Stomach (tissue), 9 donors: ENCODE measurements around the gene U2AF1L4. TPM values are rescaled to one million over a fixed set of nuclear protein-coding genes. Genes with fewer than 3 reads are reported as not detected.

Experiments used
- DNase-seq, 2 donors: peaks; one replicate each; pipeline versions ENCODE4 v3.0.0 to v3.0.0-alpha.2; 2013 to 2019
- H3K27ac ChIP-seq, 5 donors: fragments of 200-600 bp in 4 of 5; sonication (generic) in 4 of 5; one replicate each; pipeline ENCODE4 v1.5.1; 2013 to 2019; ENCODE audit warnings: mild to moderate bottlenecking in 1 of 5, moderate library complexity in 1 of 5
- H3K27me3 ChIP-seq, 3 donors: fragments of 200-600 bp; sonication (generic); one replicate each; pipeline ENCODE4 v1.5.1; 2017 to 2019; ENCODE audit warnings: mixed run types in 1 of 3
- H3K36me3 ChIP-seq, 4 donors: fragments of 200-600 bp; sonication (generic); 1 replicate in 3 of 4; 2 replicates in 1 of 4; pipeline ENCODE4 v1.5.1; 2016 to 2019
- H3K4me1 ChIP-seq, 4 donors: fragments of 200-600 bp; sonication (generic); one replicate each; pipeline ENCODE4 v1.5.1; 2016 to 2019
- H3K4me3 ChIP-seq, 4 donors: fragments of 200-600 bp; sonication (generic) in 3 of 4; one replicate each; pipeline ENCODE4 v1.5.1; 2016 to 2019; ENCODE audit warnings: mild to moderate bottlenecking in 1 of 4
- H3K9me3 ChIP-seq, 4 donors: fragments of 200-600 bp; sonication (generic); one replicate each; pipeline ENCODE4 v1.5.1; 2016 to 2019
- CTCF ChIP-seq, 7 experiments: fragments of 450-650 bp in 4 of 7; fragments of 200-600 bp in 3 of 7; sonication (generic) in 3 of 7; IDR thresholded peaks; one replicate each; pipeline ENCODE4 v1.5.1; 2016 to 2019; ENCODE audit warnings: antibody characterized with exemption in 7 of 7, control low read depth in 2 of 7, mild to moderate bottlenecking in 1 of 7
- EP300 ChIP-seq: sonication (generic); formaldehyde crosslinking; IDR thresholded peaks from one replicate; pipeline ENCODE4 v1.6.1; 2017; ENCODE audit warnings: antibody characterized with exemption
- POLR2A ChIP-seq, 4 donors: fragments of 450-650 bp; IDR thresholded peaks; one replicate each; pipeline ENCODE4 v1.6.1; 2016; ENCODE audit warnings: antibody characterized with exemption in 4 of 4, control low read depth in 2 of 4, mild to moderate bottlenecking in 1 of 4, moderate library complexity in 1 of 4
- POLR2AphosphoS5 ChIP-seq, 3 donors: sonication (generic); formaldehyde crosslinking; IDR thresholded peaks; one replicate each; pipeline ENCODE4 v1.6.1; 2016; ENCODE audit warnings: antibody characterized with exemption in 3 of 3
- WGBS, 5 donors: extraction: QIAGEN DNeasy Blood & Tissue Kit in 3 of 5; methylation state at CpG; one replicate each; pipeline versions ENCODE4 v1.1.5 to v1.1.7; 2013 to 2018; 5-methylcytosine and 5-hydroxymethylcytosine counted together
- intact Hi-C: fragments of 100-400 bp; cut with DNase I; formaldehyde crosslinking; loops from one replicate; pipeline ENCODE4 v1.15.1; 2023; ENCODE audit warnings: low total_unique reads
- polyA plus RNA-seq, 3 donors: library from polyadenylated mRNA; stranded (reverse); fragments of 200-250 nt; gene quantifications; one replicate each; pipeline ENCODE4 v1.2.3, GENCODE V29; 2013
- total RNA-seq, 5 donors: library from RNA; depleted of rRNA; stranded (reverse); fragments of >200 nt; gene quantifications; one replicate each; pipeline versions ENCODE4 v1.1.0 to v1.2.3, GENCODE V29; 2014 to 2016
- donor health status: healthy with polysubstance abuse.
- donor health status: Bipolar disorder and iron deficiency.
- donor health status: healthy.

U2AF1L4 gene
- total and polyA plus RNA-seq, 8 donors: 11.4 to 98.0 (median 48.9) TPM

- intact Hi-C loops: no loop called here
- Histone ChIP-seq H3K9me3 (no peaks in the 10 kb centered on the region), H3K4me1 (no peaks in the 10 kb centered on the region), H3K36me3 (peaks cover 86 to 100% (median 100%) of the 10 kb centered on the region in 4 donors), H3K27ac (no peak overlapping the region), H3K4me3 (no peak overlapping the region), H3K27me3 (no peaks in the 10 kb centered on the region)
- TF ChIP-seq POLR2AphosphoS5 (IDR thresholded peaks at IDR 0.05) (no peak), EP300 (no peak), POLR2A (IDR thresholded peaks at IDR 0.05) (no peak)
- 88 to 96% (median 94%) methylated on average over 8 to 11 of the region's 11 CpGs for WGBS, 5 donors
- no peak for DNase-seq
These were observed 15.5 kb downstream of the U2AF1L4 start for GRCh38 chr19:35729763-35730162.

- Histone ChIP-seq H3K36me3 (peaks cover 90 to 100% (median 100%) of the 10 kb centered on the region in 4 donors), H3K9me3 (no peaks in the 10 kb centered on the region), H3K27me3 (no peaks in the 10 kb centered on the region), H3K4me1 (no peaks in the 10 kb centered on the region), H3K4me3 (no peak overlapping the region), H3K27ac (no peak overlapping the region)
- DNase-seq: no peak
- TF ChIP-seq POLR2AphosphoS5 (IDR thresholded peaks at IDR 0.05) (no peak), CTCF (IDR thresholded peaks at IDR 0.05) (no peak), POLR2A (IDR thresholded peaks at IDR 0.05) (no peak), EP300 (no peak)
- 85 to 91% (median 90%) methylated on average over 18 of the region's 18 CpGs for WGBS, 5 donors
- intact Hi-C loops: no loop called here
These were observed 16.2 kb downstream of the U2AF1L4 start for GRCh38 chr19:35729021-35729420.

GRCh38 chr19:35727956-35728706, 17.1 kb downstream of the U2AF1L4 start:
- DNase-seq: no peak
- H3K36me3 ChIP-seq: peaks cover 98 to 100% (median 100%) of the 10 kb centered on the region in 4 donors
- TF ChIP-seq EP300: no peak
- H3K9me3 ChIP-seq: no peaks in the 10 kb centered on the region
- H3K4me3 ChIP-seq: no peak overlapping the region
- intact Hi-C loops: no loop called here
- no peaks in the 10 kb centered on the region for H3K4me1 ChIP-seq
- WGBS, 5 donors: 91 to 95% (median 92%) methylated on average over 12 to 19 of the region's 19 CpGs
- H3K27me3 ChIP-seq: no peaks in the 10 kb centered on the region
- no peak overlapping the region for H3K27ac ChIP-seq

- Histone ChIP-seq H3K36me3 (peaks cover 100% of the 10 kb centered on the region in 4 donors), H3K4me3 (no peak overlapping the region), H3K27ac (no peak overlapping the region), H3K9me3 (no peaks in the 10 kb centered on the region), H3K4me1 (peaks cover 0 to 3% (median under 1%) of the 10 kb centered on the region in 4 donors), H3K27me3 (no peaks in the 10 kb centered on the region)
- intact Hi-C loops: no loop called here
- 92 to 96% (median 95%) methylated on average over 18 to 25 of the region's 25 CpGs for WGBS, 5 donors
- TF ChIP-seq EP300 (no peak), POLR2A (IDR thresholded peaks at IDR 0.05) (no peak), CTCF (IDR thresholded peaks at IDR 0.05) (no peak), POLR2AphosphoS5 (IDR thresholded peaks at IDR 0.05) (no peak)
- DNase-seq: no peak
These were observed 17.9 kb downstream of the U2AF1L4 start for GRCh38 chr19:35727053-35727955.

GRCh38 chr19:35725216-35725861, 19.9 kb downstream of the U2AF1L4 start:
- H3K9me3 ChIP-seq: no peaks in the 10 kb centered on the region
- TF ChIP-seq POLR2AphosphoS5 (IDR thresholded peaks at IDR 0.05): no peak
- no peak for TF ChIP-seq POLR2A (IDR thresholded peaks at IDR 0.05)
- TF ChIP-seq EP300: no peak
- TF ChIP-seq CTCF (IDR thresholded peaks at IDR 0.05): no peak
- H3K27me3 ChIP-seq: no peaks in the 10 kb centered on the region
- no peak for DNase-seq
- H3K36me3 ChIP-seq: peaks cover 98 to 100% (median 100%) of the 10 kb centered on the region in 4 donors
- peaks cover 0 to 21% (median 10%) of the 10 kb centered on the region in 4 donors for H3K4me1 ChIP-seq
- 94 to 97% (median 96%) methylated on average over 20 to 23 of the region's 23 CpGs for WGBS, 5 donors
- no peak overlapping the region for H3K27ac ChIP-seq
- intact Hi-C loops: no loop called here
- H3K4me3 ChIP-seq: no peak overlapping the region
